Measurements from ENCODE around the gene LRRC31.

DNA sequence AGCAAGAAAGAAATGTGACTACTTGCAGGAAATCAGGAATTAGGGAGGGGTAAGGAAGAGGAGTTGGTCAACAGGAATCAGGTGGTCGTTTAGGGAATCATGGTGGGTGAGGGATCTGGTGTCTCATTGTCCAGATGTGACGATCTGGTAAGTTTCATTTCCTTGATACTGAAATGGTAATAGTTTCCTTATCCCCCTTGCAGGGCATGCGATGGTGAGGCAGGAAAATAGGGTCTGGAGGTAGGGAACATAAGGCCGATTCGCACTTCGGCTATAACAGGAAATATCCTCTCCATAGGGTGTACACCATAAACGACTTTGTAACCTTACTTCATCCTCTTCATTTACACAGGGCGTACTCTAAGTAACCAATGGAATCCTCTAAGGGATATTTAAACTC lies 56.5 kb downstream of the LRRC31 start:
- TF ChIP-seq TAF1 (IDR thresholded peaks at IDR 0.05; ENCODE audit: low read depth, low read length) = no peak
- TF ChIP-seq POLR2A (IDR thresholded peaks at IDR 0.05; ENCODE audit: low read depth, low read length) = no peak

Measured in GM12891 (cell line).